Measurements from ENCODE around the gene INPP4B.
A peak's percentile ranks its signal among the peaks of the same experiment; 100 is the strongest.

Gene INPP4B

DNA sequence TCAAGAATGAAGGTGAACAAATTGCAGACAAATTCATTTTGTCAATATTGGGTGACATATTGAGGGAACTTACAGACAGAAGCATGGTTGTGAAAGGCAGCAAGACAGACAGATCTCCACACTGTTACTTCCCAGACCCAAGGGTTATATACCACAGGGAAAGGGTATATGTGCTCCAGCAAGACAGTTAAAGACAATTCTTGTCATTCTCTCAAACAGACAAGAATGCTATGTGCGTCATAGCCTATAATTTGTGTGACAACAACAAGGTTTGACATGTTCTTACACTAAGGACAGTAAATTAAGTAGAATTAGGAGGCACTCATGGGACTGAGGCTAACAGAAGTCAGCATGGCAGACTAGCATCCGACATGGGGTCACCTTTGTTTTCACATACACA is 214.3 kb downstream of the INPP4B start:
- no peak for DNase-seq (ENCODE audit: low read depth)
- no peak overlapping the region for H3K4me3 ChIP-seq (ENCODE audit: control insufficient read depth, low read depth, low read length)
- no peak for TF ChIP-seq CTCF (IDR thresholded peaks at IDR 0.05; ENCODE audit: control insufficient read depth, insufficient read depth, low read depth, low read length, missing control alignments)

DNA sequence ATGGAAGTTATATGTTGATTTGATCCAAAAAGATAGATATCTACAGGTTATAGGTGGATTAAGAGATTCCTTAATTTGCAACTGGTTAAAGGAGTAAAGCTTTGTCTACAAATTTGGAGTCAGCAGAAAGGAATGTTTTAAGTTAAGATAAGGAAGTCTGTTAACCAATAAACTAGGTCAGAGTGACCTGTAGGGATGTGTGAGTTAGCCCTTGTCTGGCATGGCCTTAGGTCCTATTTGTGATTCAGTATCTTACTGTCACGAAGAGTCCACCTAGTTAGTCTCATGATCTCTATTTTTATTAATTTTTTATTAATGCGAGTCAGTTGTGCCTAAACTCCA is 230.8 kb downstream of the INPP4B start:
- DNase-seq (ENCODE audit: low read depth): peak; percentile 67
- TF ChIP-seq CTCF (IDR thresholded peaks at IDR 0.05; ENCODE audit: control insufficient read depth, insufficient read depth, low read depth, low read length, missing control alignments): no peak
- no peak overlapping the region for H3K4me3 ChIP-seq (ENCODE audit: control insufficient read depth, low read depth, low read length)

- no peak for TF ChIP-seq CTCF (IDR thresholded peaks at IDR 0.05; ENCODE audit: control insufficient read depth, insufficient read depth, low read depth, low read length, missing control alignments)
- H3K4me3 ChIP-seq (ENCODE audit: control insufficient read depth, low read depth, low read length): no peak overlapping the region
- peak; percentile 35 for DNase-seq (ENCODE audit: low read depth)
Measured at GRCh38 chr4:142614621-142615323, 231.3 kb downstream of the INPP4B start.

DNA sequence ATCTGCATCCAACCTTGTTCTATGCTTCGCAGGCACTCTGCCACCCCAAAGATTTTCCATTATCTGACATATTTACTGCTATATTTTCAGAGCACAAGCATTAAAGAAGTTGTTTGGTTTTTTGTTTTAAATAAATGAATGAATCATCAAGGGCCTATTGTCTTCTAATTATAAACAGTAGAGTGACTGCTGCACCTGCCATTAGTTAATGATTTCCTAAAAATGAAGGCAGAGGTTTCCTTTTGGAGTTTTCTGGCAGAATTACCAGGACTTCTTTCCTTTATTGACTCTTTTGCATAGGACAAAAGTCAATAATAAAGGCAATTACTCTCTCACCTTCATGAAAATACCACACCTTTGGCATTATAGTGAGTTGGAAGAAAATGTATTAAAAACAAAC is 238.1 kb downstream of the INPP4B start:
- H3K4me3 ChIP-seq (ENCODE audit: control insufficient read depth, low read depth, low read length): no peak overlapping the region
- no peak for DNase-seq (ENCODE audit: low read depth)
- no peak for TF ChIP-seq CTCF (IDR thresholded peaks at IDR 0.05; ENCODE audit: control insufficient read depth, insufficient read depth, low read depth, low read length, missing control alignments)

- no peak overlapping the region for H3K4me3 ChIP-seq (ENCODE audit: control insufficient read depth, low read depth, low read length)
- no peak for DNase-seq (ENCODE audit: low read depth)
- no peak for TF ChIP-seq CTCF (IDR thresholded peaks at IDR 0.05; ENCODE audit: control insufficient read depth, insufficient read depth, low read depth, low read length, missing control alignments)
Measured at GRCh38 chr4:142600952-142601351, 245.1 kb downstream of the INPP4B start.

DNA sequence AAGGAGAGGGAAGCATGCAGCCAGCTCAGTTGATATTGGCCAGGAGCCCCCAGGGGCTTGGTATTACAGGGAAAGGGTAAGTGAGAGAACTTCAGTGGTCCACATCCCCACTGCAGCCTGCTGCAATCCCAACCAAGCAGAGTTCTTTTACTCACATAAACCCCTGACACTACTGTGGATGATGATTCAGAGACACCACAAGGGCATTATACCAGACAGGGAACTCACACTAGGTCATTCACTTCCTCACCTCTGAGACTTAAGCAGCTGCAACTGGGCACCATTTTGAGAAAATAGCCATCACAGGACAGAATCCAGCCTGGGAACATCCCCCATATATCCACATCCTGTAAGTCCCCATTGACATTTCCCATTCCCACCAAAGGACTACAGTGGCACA is 248.0 kb downstream of the INPP4B start:
- TF ChIP-seq CTCF (IDR thresholded peaks at IDR 0.05; ENCODE audit: control insufficient read depth, insufficient read depth, low read depth, low read length, missing control alignments): no peak
- H3K4me3 ChIP-seq (ENCODE audit: control insufficient read depth, low read depth, low read length): no peak overlapping the region
- DNase-seq (ENCODE audit: low read depth): no peak

GRCh38 chr4:142596595-142596994 is 249.5 kb downstream of the INPP4B start:
- no peak for DNase-seq (ENCODE audit: low read depth)
- no peak for TF ChIP-seq CTCF (IDR thresholded peaks at IDR 0.05; ENCODE audit: control insufficient read depth, insufficient read depth, low read depth, low read length, missing control alignments)
- no peak overlapping the region for H3K4me3 ChIP-seq (ENCODE audit: control insufficient read depth, low read depth, low read length)

Data from AG09309 (cell line).